Measurements from ENCODE around the gene THSD7A. TPM values are rescaled to one million over a fixed set of nuclear protein-coding genes. Genes with fewer than 3 reads are reported as not detected.

Gene THSD7A
- total RNA-seq, 1 donor from 2014 or later = 15.0 TPM

- DNase-seq (ENCODE audit: low spot score) = no peak
Measured at GRCh38 chr7:11589251-11589650, 242.7 kb downstream of the THSD7A start.

- DNase-seq (ENCODE audit: low spot score) = no peak
Measured at GRCh38 chr7:11587814-11588213, 244.2 kb downstream of the THSD7A start.

GRCh38 chr7:11587048-11587447 is 244.9 kb downstream of the THSD7A start:
- DNase-seq (ENCODE audit: low spot score) = no peak

- no peak for DNase-seq (ENCODE audit: low spot score)
Measured at GRCh38 chr7:11584406-11585031, 247.5 kb downstream of the THSD7A start.

- DNase-seq (ENCODE audit: low spot score) = no peak
Measured at GRCh38 chr7:11579141-11579540, 252.9 kb downstream of the THSD7A start.

GRCh38 chr7:11576310-11576709 is 255.7 kb downstream of the THSD7A start:
- no peak for DNase-seq (ENCODE audit: low spot score)

GRCh38 chr7:11573128-11573750 is 258.8 kb downstream of the THSD7A start:
- no peak for DNase-seq (ENCODE audit: low spot score)

- no peak for DNase-seq (ENCODE audit: low spot score)
Measured at GRCh38 chr7:11570922-11571550, 261.0 kb downstream of the THSD7A start.

- DNase-seq (ENCODE audit: low spot score) = no peak
Measured at GRCh38 chr7:11570205-11570604, 261.8 kb downstream of the THSD7A start.

GRCh38 chr7:11567571-11567970 is 264.4 kb downstream of the THSD7A start:
- DNase-seq (ENCODE audit: low spot score) = no peak

GRCh38 chr7:11557627-11558026 is 274.4 kb downstream of the THSD7A start:
- DNase-seq (ENCODE audit: low spot score) = peak; percentile 20

GRCh38 chr7:11552676-11553296 is 279.2 kb downstream of the THSD7A start:
- DNase-seq (ENCODE audit: low spot score) = no peak

- DNase-seq (ENCODE audit: low spot score) = no peak
Measured at GRCh38 chr7:11551470-11551869, 280.5 kb downstream of the THSD7A start.

GRCh38 chr7:11548532-11548931 is 283.5 kb downstream of the THSD7A start:
- no peak for DNase-seq (ENCODE audit: low spot score)

GRCh38 chr7:11541330-11541729 is 290.7 kb downstream of the THSD7A start:
- DNase-seq (ENCODE audit: low spot score) = no peak

GRCh38 chr7:11540271-11540761 is 291.7 kb downstream of the THSD7A start:
- DNase-seq (ENCODE audit: low spot score) = no peak

GRCh38 chr7:11539853-11540252 is 292.1 kb downstream of the THSD7A start:
- DNase-seq (ENCODE audit: low spot score) = no peak

GRCh38 chr7:11538751-11539299 is 293.2 kb downstream of the THSD7A start:
- no peak for DNase-seq (ENCODE audit: low spot score)

- no peak for DNase-seq (ENCODE audit: low spot score)
Measured at GRCh38 chr7:11533229-11533820, 298.7 kb downstream of the THSD7A start.

GRCh38 chr7:11529382-11529781 is 302.6 kb downstream of the THSD7A start:
- no peak for DNase-seq (ENCODE audit: low spot score)

GRCh38 chr7:11527707-11528106 is 304.3 kb downstream of the THSD7A start:
- no peak for DNase-seq (ENCODE audit: low spot score)
